HG02610 (cell line): ENCODE data around the gene DISP1.

Experiments used
- ATAC-seq: cut with Tn5 transposase; IDR thresholded peaks from one replicate; pipeline ENCODE4 v1.9.1; 2021; ENCODE audit warnings: mild to moderate bottlenecking, moderate library complexity; ENCODE audit not compliant: unreplicated experiment

DISP1 gene

GRCh38 chr1:222814536-222815439 is at the start of gene DISP1:
Gene DISP1 (plus strand): TSS chr1:222815039. CDS start chr1:222942824, 127,785 bp downstream.
- peak; percentile 83 for ATAC-seq

GRCh38 chr1:222767152-222767571 is 47.7 kb upstream of the DISP1 start:
- no peak for ATAC-seq

- no peak for ATAC-seq
Observed at GRCh38 chr1:222768592-222768991, 46.2 kb upstream of the DISP1 start.

DNA sequence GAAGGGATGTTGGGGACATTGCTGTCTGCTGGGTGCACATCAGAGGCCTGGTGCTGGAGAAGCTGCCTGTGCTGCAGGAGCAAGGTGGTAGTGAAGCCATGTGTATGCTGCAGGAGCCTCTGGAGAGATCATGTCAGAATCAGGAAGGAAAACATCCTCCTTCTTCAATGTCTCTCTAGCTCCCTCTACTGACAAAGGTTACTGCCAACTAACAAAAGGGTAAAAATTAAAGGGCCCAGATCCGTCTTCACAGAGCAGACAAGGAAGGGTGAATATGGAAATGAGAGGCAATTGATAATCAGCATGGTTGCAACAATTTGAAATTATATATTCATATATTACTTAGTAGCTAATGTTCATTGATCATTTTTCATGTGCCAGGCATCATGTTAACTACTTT is 45.7 kb upstream of the DISP1 start:
- ATAC-seq: no peak

GRCh38 chr1:222769971-222770620 is 44.7 kb upstream of the DISP1 start:
- ATAC-seq: no peak

- ATAC-seq: peak; percentile 91
Observed at GRCh38 chr1:222772996-222773379, 41.9 kb upstream of the DISP1 start.

- ATAC-seq: no peak
Observed at GRCh38 chr1:222777463-222777862, 37.4 kb upstream of the DISP1 start.

DNA sequence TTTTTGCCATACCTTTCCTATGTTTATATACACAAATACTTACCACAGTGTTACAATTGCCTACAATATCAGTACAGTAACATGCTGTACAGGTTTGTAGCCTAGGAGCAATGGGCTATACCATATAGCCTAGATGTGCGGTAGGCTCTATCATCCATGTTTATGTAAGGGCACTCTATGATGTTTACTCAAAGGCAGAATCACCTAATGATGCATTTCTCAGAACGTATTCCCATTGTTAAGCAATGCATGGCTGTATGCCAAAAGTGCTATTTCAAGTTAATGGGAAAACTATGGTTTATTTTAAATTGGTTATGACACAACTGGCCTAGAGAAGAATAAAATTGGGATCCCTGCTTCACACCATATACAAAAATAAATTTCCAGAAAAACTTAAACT is 36.9 kb upstream of the DISP1 start:
- ATAC-seq: no peak

GRCh38 chr1:222781251-222781650 is 33.6 kb upstream of the DISP1 start:
- ATAC-seq: peak; percentile 53

GRCh38 chr1:222783051-222783450 is 31.8 kb upstream of the DISP1 start:
- no peak for ATAC-seq

DNA sequence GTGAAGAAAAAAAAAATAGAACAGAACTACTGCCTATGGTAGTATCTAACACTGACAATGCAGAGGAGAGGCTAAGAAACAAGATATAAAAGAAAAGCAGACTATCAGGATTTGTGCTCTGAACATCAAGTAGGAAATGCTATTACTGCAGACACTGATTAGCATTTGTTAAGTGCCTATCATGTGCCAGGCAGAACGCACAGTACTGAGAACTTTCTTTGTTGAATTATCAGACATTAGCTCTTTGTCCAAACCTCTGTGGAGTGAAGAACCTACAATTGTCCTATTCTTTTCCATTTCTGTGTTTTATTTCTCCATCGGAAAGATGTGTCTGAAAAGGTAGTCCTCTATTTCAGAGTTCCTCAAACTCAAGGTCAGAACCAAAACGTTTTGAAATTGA is 30.5 kb upstream of the DISP1 start:
- ATAC-seq: no peak

GRCh38 chr1:222784916-222785315 is 29.9 kb upstream of the DISP1 start:
- ATAC-seq: no peak

DNA sequence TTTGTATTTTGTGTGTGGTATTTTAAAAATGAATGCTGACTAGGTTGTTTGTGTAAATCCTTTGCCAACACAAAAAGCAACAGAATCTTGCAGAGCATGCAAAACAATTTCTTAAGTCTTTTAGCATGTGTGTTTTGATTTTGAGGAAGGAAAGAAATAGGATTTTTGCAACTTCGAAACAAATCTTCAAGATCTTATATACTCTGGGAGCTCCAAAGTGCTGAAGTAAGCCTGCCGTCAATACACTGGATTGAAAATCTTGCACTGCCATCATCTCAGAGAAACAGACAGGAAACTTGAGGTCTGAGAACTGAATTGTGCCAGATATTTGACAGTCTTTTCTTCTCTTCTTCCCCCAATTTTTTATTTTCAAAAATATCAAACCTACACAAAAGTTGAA is 29.3 kb upstream of the DISP1 start:
- no peak for ATAC-seq

DNA sequence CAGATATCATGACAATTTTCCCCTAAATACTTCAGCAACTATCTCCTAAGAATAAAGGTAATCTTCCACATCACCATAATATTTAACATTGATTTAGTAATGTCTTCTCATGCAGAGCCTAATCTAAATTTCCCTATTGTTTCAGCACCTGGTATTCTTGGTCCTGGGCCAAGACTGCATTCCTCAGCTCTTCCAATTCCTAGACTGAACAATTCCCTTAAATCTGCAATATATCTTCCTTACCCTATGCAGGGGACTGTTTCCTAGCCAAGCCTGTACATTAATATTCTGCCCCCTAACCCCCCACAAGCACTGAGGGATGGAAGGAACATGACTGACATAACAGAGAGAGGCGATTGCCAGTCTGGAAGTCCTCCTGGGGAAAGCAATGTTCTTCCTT is 28.7 kb upstream of the DISP1 start:
- no peak for ATAC-seq

- ATAC-seq: no peak
Observed at GRCh38 chr1:222787729-222788128, 27.1 kb upstream of the DISP1 start.

DNA sequence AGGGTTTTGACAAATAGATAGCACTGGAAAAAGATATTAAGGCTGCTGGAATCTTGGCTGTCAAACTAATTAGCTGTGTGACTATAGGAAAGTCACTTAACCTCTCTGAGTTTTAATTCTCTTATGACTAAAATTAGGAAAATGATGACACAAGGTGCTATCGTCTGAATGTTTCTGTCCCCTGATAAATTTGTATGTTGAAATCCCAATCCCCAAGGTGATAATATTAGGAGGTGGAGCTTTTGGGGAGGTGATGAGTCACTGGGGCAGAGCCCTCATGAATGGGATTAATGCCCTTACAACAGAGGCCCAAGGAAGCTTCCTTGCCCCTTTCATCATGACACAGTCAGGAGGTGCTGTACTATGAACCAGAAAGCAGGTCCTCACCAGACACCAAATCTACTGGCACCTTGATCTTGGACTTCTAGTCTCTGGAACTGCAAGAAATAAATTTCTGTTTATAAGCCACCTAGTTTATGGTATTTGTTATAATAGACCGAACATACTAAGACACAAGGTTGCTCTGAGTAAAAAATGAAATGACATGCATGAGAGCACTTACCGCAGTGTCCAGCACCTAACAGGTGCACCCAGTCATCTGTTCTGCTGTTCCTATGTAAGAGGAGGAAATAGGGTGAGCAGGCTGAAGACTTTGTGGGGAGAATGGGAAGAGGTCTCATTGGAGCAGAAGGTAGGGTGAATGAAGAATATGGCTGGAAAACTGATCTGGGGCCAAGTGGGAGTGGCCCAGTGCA is 26.3 kb upstream of the DISP1 start:
- ATAC-seq: peak; percentile 89

DNA sequence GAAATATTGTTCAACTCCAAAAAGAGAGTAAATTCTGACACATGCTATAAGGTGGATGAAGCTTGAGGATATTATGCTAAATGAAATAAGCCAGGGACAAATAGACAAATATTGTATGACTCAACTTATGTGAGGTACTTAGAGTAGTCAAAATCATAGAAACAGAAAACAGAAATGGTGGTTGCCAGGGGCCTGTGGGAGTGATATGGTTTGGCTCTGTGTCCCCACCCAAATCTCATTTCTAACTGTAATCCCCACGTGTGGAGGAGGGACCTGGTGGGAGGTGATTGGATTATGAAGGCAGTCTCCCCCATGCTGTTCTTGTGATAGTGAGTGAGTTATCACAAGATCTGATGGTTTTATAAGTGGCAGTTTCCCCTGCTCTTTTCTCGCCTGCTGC is 24.7 kb upstream of the DISP1 start:
- no peak for ATAC-seq

- no peak for ATAC-seq
Observed at GRCh38 chr1:222790520-222790919, 24.3 kb upstream of the DISP1 start.

DNA sequence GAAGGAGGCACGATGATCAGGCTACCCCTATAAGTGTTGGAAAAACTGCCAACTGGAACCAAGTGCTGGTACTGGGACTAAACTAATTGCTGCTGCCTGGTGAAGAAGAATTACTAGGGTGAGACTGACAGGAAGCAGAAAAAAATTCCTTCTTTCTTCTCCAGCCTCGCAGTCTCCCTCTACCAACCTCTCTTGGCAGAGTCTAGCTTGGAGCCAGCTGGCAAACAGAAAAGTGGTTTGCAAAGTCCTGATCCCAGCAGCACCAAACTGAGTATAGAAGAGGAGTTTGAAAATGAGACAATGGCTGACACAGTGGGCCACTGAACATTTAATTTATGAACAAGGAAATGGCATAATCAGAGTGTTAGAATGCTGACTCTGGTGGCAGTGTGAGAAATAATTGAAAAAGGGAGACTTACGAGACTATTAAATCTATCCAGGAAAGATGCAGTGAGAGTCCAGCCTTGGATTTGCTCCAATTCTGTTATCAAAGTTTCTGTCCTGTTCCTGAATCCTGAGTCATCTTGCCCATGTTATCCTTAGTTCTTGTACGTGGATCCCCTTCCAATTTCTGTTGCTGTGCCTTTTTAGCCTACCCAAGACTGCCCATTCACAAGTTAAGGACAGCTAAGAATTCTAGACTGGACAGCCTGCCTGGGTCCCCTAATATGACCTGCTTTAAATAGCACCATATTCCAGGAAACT is 23.7 kb upstream of the DISP1 start:
- ATAC-seq: no peak

DNA sequence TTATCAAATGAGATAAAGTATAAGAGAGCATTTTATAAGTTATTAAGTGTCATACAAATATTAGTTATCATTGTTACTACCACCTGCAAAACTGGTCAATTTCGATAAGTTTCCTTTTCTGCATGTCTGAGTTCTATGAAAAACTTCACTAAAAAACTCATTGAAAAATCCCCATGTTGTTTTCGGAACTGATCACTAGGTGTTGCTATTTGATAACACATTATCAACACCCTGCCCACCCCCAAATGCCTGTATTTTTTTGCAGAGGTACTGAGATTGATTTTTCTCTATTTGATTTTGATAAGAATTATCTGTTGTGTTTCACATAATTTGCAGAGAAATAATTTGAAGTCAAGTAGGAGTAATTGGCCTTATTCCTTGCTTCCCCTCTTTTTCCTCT is 22.1 kb upstream of the DISP1 start:
- ATAC-seq: no peak
